ENCODE results near the gene EPM2AIP1.
A peak's percentile ranks its signal among the peaks of the same experiment; 100 is the strongest.
"Not testable (repeated sequence)": the region's sequence is repeated elsewhere in the genome, so short reads cannot be mapped to it uniquely, and the experiment has no call there.

EPM2AIP1 gene

GRCh38 chr3:36965440-36965839, 27.5 kb downstream of the EPM2AIP1 start:
- no peak overlapping the region for H3K4me3 ChIP-seq (ENCODE audit: low read depth, low read length)
- no peak for DNase-seq (ENCODE audit: low read depth, low spot score)
- TF ChIP-seq CTCF (IDR thresholded peaks at IDR 0.05; ENCODE audit: low read depth, low read length) = no peak
- in situ Hi-C loops (cut with HindIII; ENCODE audit: low sequenced_read_pairs) = no loop called here

DNA sequence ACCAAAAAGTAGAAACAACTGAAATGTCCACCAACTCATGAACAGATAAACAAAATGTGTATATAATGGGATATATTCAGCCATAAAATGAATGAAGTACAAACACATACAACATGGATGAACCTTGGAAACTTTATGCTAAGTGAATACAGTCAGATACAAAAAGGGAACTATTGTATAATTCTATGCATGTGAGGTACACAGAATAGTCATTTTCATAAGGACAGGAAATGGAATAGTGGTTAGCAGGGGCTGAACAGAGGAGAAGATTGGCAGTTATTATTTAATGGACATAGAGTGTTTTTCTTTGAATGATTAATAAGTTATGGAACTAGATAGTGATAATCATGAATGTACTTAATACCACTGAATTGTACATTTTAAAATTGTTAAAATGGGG, 28.1 kb downstream of the EPM2AIP1 start:
- TF ChIP-seq CTCF (IDR thresholded peaks at IDR 0.05; ENCODE audit: low read depth, low read length) = no peak
- in situ Hi-C loops (cut with HindIII; ENCODE audit: low sequenced_read_pairs) = no loop called here
- no peak for DNase-seq (ENCODE audit: low read depth, low spot score)
- no peak overlapping the region for H3K4me3 ChIP-seq (ENCODE audit: low read depth, low read length)

DNA sequence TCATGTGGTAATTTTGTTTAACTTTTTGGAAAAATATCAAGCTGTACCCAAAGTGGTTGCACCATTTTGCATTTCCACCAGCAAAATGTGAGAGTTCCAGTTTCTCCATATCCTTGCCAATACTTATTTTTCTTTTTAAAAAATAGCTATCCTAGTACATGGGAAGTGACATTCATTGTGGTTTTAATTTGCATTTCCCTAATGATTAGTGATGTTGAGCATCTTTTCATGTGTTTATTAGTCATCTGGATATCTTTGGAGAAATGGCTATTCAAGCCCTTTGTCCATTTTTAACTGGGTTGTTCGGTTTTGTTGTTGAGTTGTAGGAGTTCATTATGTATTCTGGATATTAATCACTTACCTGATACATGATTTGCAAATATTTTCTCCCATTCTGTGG, 28.6 kb downstream of the EPM2AIP1 start:
- DNase-seq (ENCODE audit: low read depth, low spot score) = no peak
- H3K4me3 ChIP-seq (ENCODE audit: low read depth, low read length) = no peak overlapping the region
- TF ChIP-seq CTCF (IDR thresholded peaks at IDR 0.05; ENCODE audit: low read depth, low read length) = no peak
- in situ Hi-C loops (cut with HindIII; ENCODE audit: low sequenced_read_pairs) = no loop called here

DNA sequence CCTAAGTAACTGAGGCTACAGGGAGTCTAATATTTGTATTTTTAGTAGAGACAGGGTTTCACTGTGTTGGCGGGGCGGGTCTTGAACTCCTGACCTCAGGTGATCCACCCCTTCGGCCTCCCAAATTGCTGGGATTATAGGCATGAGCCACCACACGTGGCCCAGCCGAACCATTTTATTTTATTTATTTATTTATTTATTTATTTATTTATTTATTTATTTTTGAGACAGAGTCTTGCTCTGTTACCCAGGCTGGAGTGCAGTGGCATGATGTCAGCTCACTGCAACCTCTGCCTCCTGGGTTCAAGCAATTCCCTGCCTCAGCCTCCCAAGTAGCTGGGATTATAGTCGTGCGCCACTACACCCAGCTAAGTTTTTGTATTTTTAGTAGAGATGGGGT, 29.9 kb downstream of the EPM2AIP1 start:
- H3K4me3 ChIP-seq (ENCODE audit: low read depth, low read length); in situ Hi-C loops (cut with HindIII; ENCODE audit: low sequenced_read_pairs); DNase-seq (ENCODE audit: low read depth, low spot score): not testable (repeated sequence)

- no peak for DNase-seq (ENCODE audit: low read depth, low spot score)
- TF ChIP-seq CTCF (IDR thresholded peaks at IDR 0.05; ENCODE audit: low read depth, low read length) = no peak
Measured at GRCh38 chr3:36960502-36960901, 32.4 kb downstream of the EPM2AIP1 start.

DNA sequence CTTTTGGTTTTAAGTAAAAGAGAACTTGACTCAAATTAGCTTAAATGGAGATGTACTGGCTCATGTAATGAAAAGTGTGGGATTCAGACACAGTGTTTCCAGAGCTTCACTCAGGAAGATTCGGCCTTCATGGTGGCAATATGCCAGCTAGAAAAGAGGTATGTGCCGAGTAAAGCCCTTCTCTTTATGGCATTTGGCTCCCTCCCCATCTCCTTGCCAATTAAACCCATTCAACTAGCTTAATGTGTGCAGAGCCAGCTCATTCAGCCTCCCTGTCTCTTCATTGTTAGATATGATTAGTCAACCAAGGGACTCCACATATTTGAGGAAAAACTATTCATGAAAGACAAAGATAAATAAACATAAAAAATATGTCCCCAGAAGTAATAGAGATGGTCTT, 33.1 kb downstream of the EPM2AIP1 start:
- in situ Hi-C loops (cut with HindIII; ENCODE audit: low sequenced_read_pairs) = no loop called here
- no peak for DNase-seq (ENCODE audit: low read depth, low spot score)
- TF ChIP-seq CTCF (IDR thresholded peaks at IDR 0.05; ENCODE audit: low read depth, low read length) = no peak
- no peak overlapping the region for H3K4me3 ChIP-seq (ENCODE audit: low read depth, low read length)

More at GRCh38 chr3:36960502-36960901, 32.4 kb downstream of the EPM2AIP1 start:
- in situ Hi-C loops (cut with HindIII; ENCODE audit: low sequenced_read_pairs) = no loop called here
- no peak overlapping the region for H3K4me3 ChIP-seq (ENCODE audit: low read depth, low read length)

GRCh38 chr3:36957862-36958686, 34.9 kb downstream of the EPM2AIP1 start:
- H3K4me3 ChIP-seq (ENCODE audit: low read depth, low read length) = no peak overlapping the region
- in situ Hi-C loops (cut with HindIII; ENCODE audit: low sequenced_read_pairs) = no loop called here
- no peak for TF ChIP-seq CTCF (IDR thresholded peaks at IDR 0.05; ENCODE audit: low read depth, low read length)
- peak; percentile 46 for DNase-seq (ENCODE audit: low read depth, low spot score)

Data from astrocyte of the spinal cord (primary cell).